ENCODE results near the gene BHLHA15. TPM values are rescaled to one million over a fixed set of nuclear protein-coding genes. Genes with fewer than 3 reads are reported as not detected.

The BHLHA15 gene
- total and polyA plus RNA-seq, 2 of the 13 experiments (the other 11 are each of a cell fraction or from before 2014, with no cell fraction given) = 1.9 to 6.1 TPM

DNA sequence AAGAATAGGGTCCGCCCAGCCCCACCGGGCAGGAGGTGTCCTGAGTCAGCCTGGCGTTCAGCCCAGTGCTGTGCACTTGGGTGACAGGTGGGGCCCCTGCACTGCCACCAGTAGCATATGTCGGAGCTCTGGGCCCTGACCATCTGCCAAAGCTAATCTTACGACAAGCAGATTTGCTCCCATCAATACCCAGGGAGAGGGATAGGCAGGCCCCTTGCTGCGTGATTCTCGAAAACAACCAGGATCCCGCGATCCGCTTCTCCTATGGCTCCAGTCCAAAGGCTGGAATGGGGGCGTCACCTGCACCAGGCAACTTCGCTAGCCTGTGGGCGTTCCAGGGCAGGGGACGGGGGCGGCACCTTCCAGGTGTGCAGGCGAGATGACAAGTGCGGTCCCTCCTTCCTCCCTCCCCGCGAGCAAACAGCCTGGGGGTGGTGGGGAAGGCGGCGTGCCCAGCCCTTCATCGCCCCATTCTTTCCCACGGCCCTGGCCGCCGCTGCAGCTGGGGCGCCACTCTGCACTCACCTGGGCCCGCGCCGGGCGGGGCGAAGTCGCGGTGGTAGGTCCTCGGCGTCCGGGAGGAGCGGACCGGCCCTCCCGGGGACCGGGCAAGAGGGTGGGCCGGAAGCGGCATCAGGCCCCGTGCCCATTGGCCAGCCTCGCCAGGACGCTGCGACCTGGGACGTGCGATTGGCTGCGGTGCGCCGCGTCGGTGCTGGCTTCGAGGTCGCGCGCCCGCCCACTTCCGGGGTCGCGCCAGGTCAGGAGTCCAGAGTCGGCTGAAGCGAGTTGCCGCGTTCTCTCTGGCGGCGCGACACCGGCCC is 40.6 kb downstream of the BHLHA15 start, which contains the start of gene TECPR1 (continued):
- TF ChIP-seq, protein P1, sequence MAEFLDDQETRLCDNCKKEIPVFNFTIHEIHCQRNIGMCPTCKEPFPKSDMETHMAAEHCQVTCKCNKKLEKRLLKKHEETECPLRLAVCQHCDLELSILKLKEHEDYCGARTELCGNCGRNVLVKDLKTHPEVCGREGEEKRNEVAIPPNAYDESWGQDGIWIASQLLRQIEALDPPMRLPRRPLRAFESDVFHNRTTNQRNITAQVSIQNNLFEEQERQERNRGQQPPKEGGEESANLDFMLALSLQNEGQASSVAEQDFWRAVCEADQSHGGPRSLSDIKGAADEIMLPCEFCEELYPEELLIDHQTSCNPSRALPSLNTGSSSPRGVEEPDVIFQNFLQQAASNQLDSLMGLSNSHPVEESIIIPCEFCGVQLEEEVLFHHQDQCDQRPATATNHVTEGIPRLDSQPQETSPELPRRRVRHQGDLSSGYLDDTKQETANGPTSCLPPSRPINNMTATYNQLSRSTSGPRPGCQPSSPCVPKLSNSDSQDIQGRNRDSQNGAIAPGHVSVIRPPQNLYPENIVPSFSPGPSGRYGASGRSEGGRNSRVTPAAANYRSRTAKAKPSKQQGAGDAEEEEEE (CRISPR knock-in tag; IDR thresholded peaks at IDR 0.05; ENCODE audit: borderline replicate concordance) = no peak
- no peak for TF ChIP-seq FOXO1 (CRISPR knock-in tag; IDR thresholded peaks at IDR 0.05)
- no peak for TF ChIP-seq TARDBP (CRISPR knock-in tag; IDR thresholded peaks at IDR 0.05)
- TF ChIP-seq NFYB (CRISPR knock-in tag; IDR thresholded peaks at IDR 0.05) = peak; percentile 98
- peak; percentile 66 for TF ChIP-seq HBP1 (CRISPR knock-in tag; IDR thresholded peaks at IDR 0.05; ENCODE audit: low read depth)
- TF ChIP-seq, protein P2, sequence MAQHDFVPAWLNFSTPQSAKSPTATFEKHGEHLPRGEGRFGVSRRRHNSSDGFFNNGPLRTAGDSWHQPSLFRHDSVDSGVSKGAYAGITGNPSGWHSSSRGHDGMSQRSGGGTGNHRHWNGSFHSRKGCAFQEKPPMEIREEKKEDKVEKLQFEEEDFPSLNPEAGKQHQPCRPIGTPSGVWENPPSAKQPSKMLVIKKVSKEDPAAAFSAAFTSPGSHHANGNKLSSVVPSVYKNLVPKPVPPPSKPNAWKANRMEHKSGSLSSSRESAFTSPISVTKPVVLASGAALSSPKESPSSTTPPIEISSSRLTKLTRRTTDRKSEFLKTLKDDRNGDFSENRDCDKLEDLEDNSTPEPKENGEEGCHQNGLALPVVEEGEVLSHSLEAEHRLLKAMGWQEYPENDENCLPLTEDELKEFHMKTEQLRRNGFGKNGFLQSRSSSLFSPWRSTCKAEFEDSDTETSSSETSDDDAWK (CRISPR knock-in tag; IDR thresholded peaks at IDR 0.05) = no peak
- TF ChIP-seq ZNF563 (CRISPR knock-in tag; IDR thresholded peaks at IDR 0.05) = peak; percentile 83; the same call in 1 of the 2 replicates
- peak; percentile 71 for TF ChIP-seq TFDP1 (CRISPR knock-in tag; IDR thresholded peaks at IDR 0.05; ENCODE audit: borderline replicate concordance)
- TF ChIP-seq ZNF546 (CRISPR knock-in tag; conservative IDR thresholded peaks at IDR 0.05) = no peak; the same call in 1 of the 2 replicates
- TF ChIP-seq RELA (CRISPR knock-in tag; IDR thresholded peaks at IDR 0.05) = no peak
- TF ChIP-seq GATAD1 (CRISPR knock-in tag; IDR thresholded peaks at IDR 0.05) = peak; percentile 90
- TF ChIP-seq FOXA3 (CRISPR knock-in tag; IDR thresholded peaks at IDR 0.05) = 0 out of 2 replicates have a peak, but pooled peaks have one; percentile 6
- TF ChIP-seq DR1 (CRISPR knock-in tag; IDR thresholded peaks at IDR 0.05) = peak; percentile 78
- no peak for TF ChIP-seq ZBTB42 (CRISPR knock-in tag; IDR thresholded peaks at IDR 0.05)
- peak; percentile 99 for TF ChIP-seq SAP130 (CRISPR knock-in tag; IDR thresholded peaks at IDR 0.05; ENCODE audit: low read depth)
- TF ChIP-seq AHR (CRISPR knock-in tag; IDR thresholded peaks at IDR 0.05) = no peak
- TF ChIP-seq ZXDC (CRISPR knock-in tag; IDR thresholded peaks at IDR 0.05) = no peak
- TF ChIP-seq POLR2A (IDR thresholded peaks at IDR 0.05; ENCODE audit: insufficient read depth in 1 of 2, low read depth in 2 of 2, low read length in 2 of 2) = peak in 1 of 2 experiments; percentile 81; a peak in 3 of 4 replicates
- TF ChIP-seq HNRNPLL (IDR thresholded peaks at IDR 0.05; ENCODE audit: low read depth, low read length, poor library complexity, severe bottlenecking) = peak; percentile 65
- TF ChIP-seq ZNF749 (CRISPR knock-in tag; IDR thresholded peaks at IDR 0.05; ENCODE audit: borderline replicate concordance) = no peak
- TF ChIP-seq ZNF709 (CRISPR knock-in tag; IDR thresholded peaks at IDR 0.05) = peak; percentile 47; the same call in 1 of the 2 replicates

All from HepG2 (cell line).